Neural cell (in vitro differentiated cells): ENCODE data around the gene ZBTB2. TPM values are rescaled to one million over a fixed set of nuclear protein-coding genes. Genes with fewer than 3 reads are reported as not detected.
A peak's percentile ranks its signal among the peaks of the same experiment; 100 is the strongest.

Experiments used
- H2AFZ ChIP-seq: fragments of 200-600, 300-800 bp; sonication (generic), shearing (Covaris generic); 2 replicates; pipeline ENCODE4 v1.6.0; 2014; ENCODE audit warnings: low read depth, mild to moderate bottlenecking, antibody characterized with exemption, low read length, moderate library complexity
- H3F3A ChIP-seq: fragments of 200-600 bp; shearing (Covaris generic); 2 replicates; pipeline ENCODE4 v1.6.1; 2016; ENCODE audit warnings: mild to moderate bottlenecking, moderate library complexity, mixed read lengths, antibody characterized with exemption, low read length; ENCODE audit not compliant: insufficient read depth, poor library complexity, severe bottlenecking
- H3K27ac ChIP-seq: fragments of 200-600, 300-800 bp; sonication (generic), shearing (Covaris generic); 2 replicates; pipeline ENCODE4 v1.5.1; 2014; ENCODE audit warnings: mild to moderate bottlenecking, low read length, moderate library complexity
- H3K27me3 ChIP-seq: fragments of 300-800, 200-600 bp; sonication (generic), shearing (Covaris generic); 2 replicates; pipeline ENCODE4 v1.6.0; 2014; ENCODE audit warnings: mild to moderate bottlenecking, low read depth, low read length, moderate library complexity; ENCODE audit not compliant: insufficient read depth
- H3K36me3 ChIP-seq: fragments of 300-800, 200-600 bp; sonication (generic), shearing (Covaris generic); 2 replicates; pipeline ENCODE4 v1.5.1; 2014; ENCODE audit warnings: mild to moderate bottlenecking, antibody characterized with exemption, low read length, moderate library complexity; ENCODE audit not compliant: insufficient read depth
- H3K4me2 ChIP-seq: fragments of 300-800, 200-600 bp; sonication (generic), shearing (Covaris generic); 2 replicates; pipeline ENCODE4 v1.6.0; 2014; ENCODE audit warnings: mild to moderate bottlenecking, low read length
- H3K4me3 ChIP-seq: fragments of 300-800, 200-600 bp; sonication (generic), shearing (Covaris generic); 2 replicates; pipeline ENCODE4 v1.5.1; 2014; ENCODE audit warnings: mild to moderate bottlenecking, low read length, moderate library complexity
- H3K79me2 ChIP-seq: fragments of 200-600 bp; shearing (Covaris generic); replicated peaks from 2 replicates; pipeline ENCODE4 v1.6.0; 2014; ENCODE audit warnings: mild to moderate bottlenecking, low read length, moderate library complexity; ENCODE audit not compliant: insufficient read depth
- H3K9ac ChIP-seq: fragments of 300-800, 200-600 bp; sonication (generic), shearing (Covaris generic); 2 replicates; pipeline ENCODE4 v1.6.1; 2016; ENCODE audit warnings: mild to moderate bottlenecking, low read length, mixed read lengths
- H3K9me2 ChIP-seq: fragments of 200-600 bp; shearing (Covaris generic); 2 replicates; pipeline ENCODE4 v1.6.1; 2016; ENCODE audit warnings: mild to moderate bottlenecking, low read length, mixed read lengths; ENCODE audit not compliant: insufficient read depth
- H3K9me3 ChIP-seq: fragments of 200-600, 300-800 bp; sonication (generic), shearing (Covaris generic); 2 replicates; pipeline ENCODE4 v1.6.1; 2016; ENCODE audit warnings: mild to moderate bottlenecking, mixed run types, low read length, moderate library complexity, mixed read lengths
- H4K20me1 ChIP-seq: fragments of 200-600 bp; shearing (Covaris generic); 2 replicates; pipeline ENCODE4 v1.6.1; 2016; ENCODE audit warnings: mild to moderate bottlenecking, mixed run types; ENCODE audit not compliant: insufficient read depth
- EZH2 ChIP-seq: fragments of 200-600, 300-800 bp; shearing (Covaris generic), sonication (generic); IDR thresholded peaks from 2 replicates; pipeline ENCODE4 v1.6.1; 2014; ENCODE audit warnings: antibody characterized with exemption, low read length, borderline replicate concordance, mild to moderate bottlenecking; ENCODE audit not compliant: insufficient read depth, poor library complexity, severe bottlenecking
- MXI1 ChIP-seq: fragments of 450-650 bp; conservative IDR thresholded peaks from 2 replicates; pipeline ENCODE4 v1.6.1; 2014; ENCODE audit warnings: antibody characterized with exemption, mild to moderate bottlenecking; ENCODE audit not compliant: poor library complexity, severe bottlenecking
- POLR2AphosphoS5 ChIP-seq: IDR thresholded peaks from 2 replicates; pipeline ENCODE4 v1.6.1; 2012
- RAD21 ChIP-seq: fragments of 450-650 bp; conservative IDR thresholded peaks from 2 replicates; pipeline ENCODE4 v1.6.1; 2014; ENCODE audit warnings: antibody characterized with exemption, mild to moderate bottlenecking, moderate library complexity
- SMC3 ChIP-seq: fragments of 450-650 bp; conservative IDR thresholded peaks from 2 replicates; pipeline ENCODE4 v1.6.1; 2014; ENCODE audit warnings: antibody characterized with exemption, mild to moderate bottlenecking, moderate library complexity; ENCODE audit not compliant: poor library complexity
- TAF1 ChIP-seq: IDR thresholded peaks from 2 replicates; pipeline ENCODE4 v1.6.1; 2012; ENCODE audit warnings: low read depth
- polyA plus RNA-seq: library from polyadenylated mRNA; depleted of rRNA; stranded (reverse); fragments of >200 nt; gene quantifications from 2 replicates; pipeline ENCODE4 v1.2.3, GENCODE V29; 2014
- TF ChIP-seq, protein P1 (sequence below): fragments of 450-650 bp; IDR thresholded peaks from 2 replicates; pipeline ENCODE4 v1.5.1; 2014; ENCODE audit warnings: antibody characterized with exemption, mild to moderate bottlenecking, moderate library complexity; ENCODE audit not compliant: poor library complexity, severe bottlenecking

Gene ZBTB2
- polyA plus RNA-seq, 1 donor from 2014 or later: 10.3 TPM

- H3K27me3 ChIP-seq: no peaks in the 10 kb centered on the region
- peaks cover 4% of the 10 kb centered on the region for H3K36me3 ChIP-seq
- H3K27ac ChIP-seq: no peak overlapping the region
- H3K9ac ChIP-seq: no peak overlapping the region
- no peak overlapping the region for H3K4me3 ChIP-seq
- H2AFZ ChIP-seq: no peak overlapping the region
- H3K9me2 ChIP-seq: no peaks in the 10 kb centered on the region
- peaks cover 5% of the 10 kb centered on the region for H3K79me2 ChIP-seq
- no peak for TF ChIP-seq TAF1
- TF ChIP-seq POLR2AphosphoS5: no peak
- TF ChIP-seq SMC3: no peak
- TF ChIP-seq, protein P1, sequence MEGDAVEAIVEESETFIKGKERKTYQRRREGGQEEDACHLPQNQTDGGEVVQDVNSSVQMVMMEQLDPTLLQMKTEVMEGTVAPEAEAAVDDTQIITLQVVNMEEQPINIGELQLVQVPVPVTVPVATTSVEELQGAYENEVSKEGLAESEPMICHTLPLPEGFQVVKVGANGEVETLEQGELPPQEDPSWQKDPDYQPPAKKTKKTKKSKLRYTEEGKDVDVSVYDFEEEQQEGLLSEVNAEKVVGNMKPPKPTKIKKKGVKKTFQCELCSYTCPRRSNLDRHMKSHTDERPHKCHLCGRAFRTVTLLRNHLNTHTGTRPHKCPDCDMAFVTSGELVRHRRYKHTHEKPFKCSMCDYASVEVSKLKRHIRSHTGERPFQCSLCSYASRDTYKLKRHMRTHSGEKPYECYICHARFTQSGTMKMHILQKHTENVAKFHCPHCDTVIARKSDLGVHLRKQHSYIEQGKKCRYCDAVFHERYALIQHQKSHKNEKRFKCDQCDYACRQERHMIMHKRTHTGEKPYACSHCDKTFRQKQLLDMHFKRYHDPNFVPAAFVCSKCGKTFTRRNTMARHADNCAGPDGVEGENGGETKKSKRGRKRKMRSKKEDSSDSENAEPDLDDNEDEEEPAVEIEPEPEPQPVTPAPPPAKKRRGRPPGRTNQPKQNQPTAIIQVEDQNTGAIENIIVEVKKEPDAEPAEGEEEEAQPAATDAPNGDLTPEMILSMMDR: no peak
- no peaks in the 10 kb centered on the region for H3F3A ChIP-seq
- no peaks in the 10 kb centered on the region for H4K20me1 ChIP-seq
- H3K4me2 ChIP-seq: no peak overlapping the region
- no peaks in the 10 kb centered on the region for H3K9me3 ChIP-seq
These were observed 17.2 kb downstream of the ZBTB2 start for GRCh38 chr6:151374036-151374683.

- Histone ChIP-seq H3K9me3 (no peaks in the 10 kb centered on the region), H3K27me3 (no peaks in the 10 kb centered on the region), H3K9me2 (no peaks in the 10 kb centered on the region), H3F3A (no peaks in the 10 kb centered on the region), H3K79me2 (peaks cover 5% of the 10 kb centered on the region), H3K4me3 (no peak overlapping the region), H3K9ac (no peak overlapping the region), H2AFZ (no peak overlapping the region), H3K4me2 (no peak overlapping the region), H4K20me1 (no peaks in the 10 kb centered on the region), H3K36me3 (peaks cover 4% of the 10 kb centered on the region), H3K27ac (no peak overlapping the region)
- TF ChIP-seq EZH2: no peak
- TF ChIP-seq MXI1: no peak
- TF ChIP-seq POLR2AphosphoS5: no peak
These were observed 19.2 kb downstream of the ZBTB2 start for GRCh38 chr6:151372164-151372563.

DNA sequence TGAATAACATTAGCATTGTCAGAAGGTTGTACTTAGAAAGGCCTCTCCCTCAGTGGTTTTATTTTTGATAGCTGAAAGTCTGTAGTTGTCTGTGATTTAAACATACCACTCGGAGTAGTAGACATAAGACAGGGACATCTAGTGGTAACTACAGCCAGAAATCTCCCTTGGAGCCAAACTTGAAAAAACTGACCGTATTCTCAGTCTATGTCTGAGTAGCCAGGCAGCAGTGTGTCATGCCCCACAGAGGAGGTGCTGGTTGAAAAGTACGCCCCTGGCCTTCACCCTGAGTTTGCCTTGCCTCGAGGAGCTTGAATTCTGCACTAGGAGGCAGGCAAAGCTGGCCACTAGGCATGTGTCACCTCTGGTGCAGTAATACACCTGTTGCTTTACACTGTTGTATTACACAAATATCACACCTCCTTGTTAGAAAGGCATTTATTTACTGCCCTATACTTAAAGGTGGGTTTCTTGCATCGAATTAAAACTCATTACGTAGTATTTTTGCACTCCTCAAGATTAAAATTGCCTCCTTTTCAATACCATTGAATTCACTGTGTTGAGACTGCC lies 20.8 kb downstream of the ZBTB2 start:
- no peaks in the 10 kb centered on the region for H3K9me2 ChIP-seq
- peaks cover 4% of the 10 kb centered on the region for H3K36me3 ChIP-seq
- H2AFZ ChIP-seq: no peak overlapping the region
- H3K9me3 ChIP-seq: no peaks in the 10 kb centered on the region
- no peak overlapping the region for H3K4me3 ChIP-seq
- no peak for TF ChIP-seq MXI1
- TF ChIP-seq, protein P1: peak; percentile 8
- no peak for TF ChIP-seq RAD21
- no peak overlapping the region for H3K4me2 ChIP-seq
- no peaks in the 10 kb centered on the region for H3K27me3 ChIP-seq
- no peaks in the 10 kb centered on the region for H4K20me1 ChIP-seq
- H3F3A ChIP-seq: no peaks in the 10 kb centered on the region
- H3K79me2 ChIP-seq: no peaks in the 10 kb centered on the region
- H3K9ac ChIP-seq: no peak overlapping the region
- H3K27ac ChIP-seq: no peak overlapping the region
